ENCODE data around the gene KICS2.

Gene KICS2

GRCh38 chr12:64173456-64173855 lies 48.6 kb downstream of the KICS2 start:
- DNase-seq (ENCODE audit: low read depth) = no peak

Data from stimulated activated CD8-positive, alpha-beta memory T cell treated with anti-CD3 and anti-CD28 coated beads, Interleukin-15, amount 100 ng/mL, for 1 hour (primary cell).